HG03159 (cell line): ENCODE data around the gene R3HDM2.

Experiments
- ATAC-seq: cut with Tn5 transposase; IDR thresholded peaks from one replicate; pipeline ENCODE4 v1.9.1; 2021; ENCODE audit warnings: mild to moderate bottlenecking, moderate library complexity; ENCODE audit not compliant: unreplicated experiment

The R3HDM2 gene

GRCh38 chr12:57243521-57244311, 187.1 kb downstream of the R3HDM2 start:
- ATAC-seq: no peak

GRCh38 chr12:57242691-57243454, 188.0 kb downstream of the R3HDM2 start:
- ATAC-seq: peak; percentile 44

- no peak for ATAC-seq
Observed at GRCh38 chr12:57242329-57242690, 188.5 kb downstream of the R3HDM2 start.

GRCh38 chr12:57241402-57242310, 189.2 kb downstream of the R3HDM2 start:
- ATAC-seq: no peak

GRCh38 chr12:57240926-57241401, 189.9 kb downstream of the R3HDM2 start:
- ATAC-seq: no peak

- ATAC-seq: no peak
Observed at GRCh38 chr12:57240066-57240921, 190.5 kb downstream of the R3HDM2 start.

- no peak for ATAC-seq
Observed at GRCh38 chr12:57239587-57240065, 191.2 kb downstream of the R3HDM2 start.

GRCh38 chr12:57238854-57239554, 191.8 kb downstream of the R3HDM2 start:
- ATAC-seq: peak; percentile 45

GRCh38 chr12:57237932-57238853, 192.7 kb downstream of the R3HDM2 start:
- ATAC-seq: no peak

- ATAC-seq: no peak
Observed at GRCh38 chr12:57237596-57237931, 193.3 kb downstream of the R3HDM2 start.

- ATAC-seq: no peak
Observed at GRCh38 chr12:57236925-57237595, 193.8 kb downstream of the R3HDM2 start.

- ATAC-seq: no peak
Observed at GRCh38 chr12:57236201-57236924, 194.5 kb downstream of the R3HDM2 start.

GRCh38 chr12:57235728-57236131, 195.1 kb downstream of the R3HDM2 start:
- no peak for ATAC-seq

GRCh38 chr12:57235017-57235727, 195.7 kb downstream of the R3HDM2 start:
- no peak for ATAC-seq

- no peak for ATAC-seq
Observed at GRCh38 chr12:57234571-57235016, 196.2 kb downstream of the R3HDM2 start.

- no peak for ATAC-seq
Observed at GRCh38 chr12:57234233-57234570, 196.6 kb downstream of the R3HDM2 start.
